NCI-H2029 treated with DMSO at 0.1 percent for 48 hours (cell line): ENCODE results near the gene PIP4K2A.
"Not testable (repeated sequence)": the region's sequence is repeated elsewhere in the genome, so short reads cannot be mapped to it uniquely, and the experiment has no call there.

Experiments used
- DNase-seq: peaks from one replicate; lab custom pipeline; 2025; lab: John Stamatoyannopoulos, UW

PIP4K2A gene

DNA sequence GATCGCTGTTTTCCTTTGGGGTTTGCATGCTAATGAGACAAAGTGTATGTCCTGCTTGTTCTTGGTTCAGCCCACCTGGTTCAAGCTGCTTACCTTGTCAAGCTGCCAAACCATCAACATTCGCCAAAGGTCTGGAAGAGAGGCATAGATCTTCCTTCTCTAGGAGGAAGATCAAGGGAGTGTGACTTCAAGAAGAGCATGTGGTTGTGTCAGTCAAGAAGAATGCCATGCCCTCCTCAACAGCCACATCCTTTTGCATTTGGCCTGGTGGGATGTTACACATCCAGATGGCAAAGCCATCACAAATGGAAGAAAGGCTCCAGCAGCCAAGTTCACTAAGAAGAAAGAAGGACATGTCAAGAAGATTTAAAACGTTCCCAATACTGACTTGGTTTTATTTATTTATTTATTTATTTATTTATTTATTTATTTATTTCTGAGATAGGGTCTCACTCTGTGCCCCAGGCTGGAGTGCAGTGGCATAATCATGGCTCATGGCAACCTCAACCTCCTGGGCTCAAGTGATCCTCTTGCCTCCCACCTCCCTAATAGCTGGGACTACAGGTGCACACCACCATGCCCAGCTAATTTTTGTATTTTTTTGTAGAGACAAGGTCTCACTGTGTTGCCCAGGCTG is 5.1 kb upstream of the PIP4K2A start:
- no peak for DNase-seq

DNA sequence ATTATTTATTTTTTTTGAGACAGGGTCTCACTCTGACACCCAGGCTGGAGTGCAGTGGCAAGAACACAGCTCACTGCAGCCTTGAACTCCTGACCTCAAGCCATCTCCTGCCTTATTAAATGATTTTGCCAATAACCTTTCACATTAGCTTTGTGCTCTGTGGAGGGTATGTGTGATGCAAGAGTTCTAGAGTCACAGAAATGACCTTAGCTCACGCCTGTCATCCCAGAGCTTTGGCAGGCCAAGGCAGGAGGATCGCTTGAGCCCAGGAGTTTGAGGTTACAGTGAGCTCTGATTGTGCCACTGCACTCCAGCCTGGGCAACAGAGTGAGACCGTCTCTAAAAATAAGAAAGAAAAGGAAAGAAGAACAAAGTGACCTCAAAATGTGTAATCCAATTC is 4.3 kb upstream of the PIP4K2A start:
- not testable (repeated sequence) for DNase-seq

DNA sequence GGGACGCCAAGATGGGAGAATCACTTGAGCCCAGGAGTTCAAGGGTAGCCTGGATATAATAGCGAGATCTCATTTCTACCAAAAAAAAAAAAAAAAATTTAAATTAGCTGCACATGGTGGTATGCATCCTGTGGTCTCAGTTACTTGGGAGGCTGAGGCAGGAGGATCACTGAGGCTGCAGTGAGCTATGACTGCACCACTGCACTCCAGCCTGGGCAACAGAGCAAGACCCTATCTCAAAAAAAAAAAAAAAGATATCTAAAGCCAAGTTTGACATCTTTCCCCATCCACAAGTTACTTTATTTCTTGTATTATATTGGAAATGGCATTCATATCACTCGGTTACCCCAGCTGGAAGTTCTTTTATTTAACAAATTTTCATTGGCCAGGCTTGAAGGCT is 3.4 kb upstream of the PIP4K2A start:
- no peak for DNase-seq

GRCh38 chr10:22716943-22717342 is 2.6 kb upstream of the PIP4K2A start:
- no peak for DNase-seq

DNA sequence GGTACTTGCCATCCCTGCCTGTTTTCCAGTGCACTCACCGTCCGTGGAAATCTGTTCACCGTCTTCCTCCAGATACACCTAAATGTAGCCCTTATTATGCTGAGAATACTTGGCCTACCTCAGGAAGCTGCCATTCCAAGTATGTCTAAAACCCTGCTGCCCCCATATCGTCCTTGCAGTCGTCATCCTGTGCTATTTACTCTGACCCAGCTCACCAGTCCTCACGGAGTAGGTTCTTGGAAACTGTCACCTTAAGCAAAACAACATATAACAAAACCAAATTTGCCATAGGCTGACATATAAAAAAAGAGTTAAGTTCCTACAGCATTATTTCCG is 880 bp upstream of the PIP4K2A start:
- no peak for DNase-seq

DNA sequence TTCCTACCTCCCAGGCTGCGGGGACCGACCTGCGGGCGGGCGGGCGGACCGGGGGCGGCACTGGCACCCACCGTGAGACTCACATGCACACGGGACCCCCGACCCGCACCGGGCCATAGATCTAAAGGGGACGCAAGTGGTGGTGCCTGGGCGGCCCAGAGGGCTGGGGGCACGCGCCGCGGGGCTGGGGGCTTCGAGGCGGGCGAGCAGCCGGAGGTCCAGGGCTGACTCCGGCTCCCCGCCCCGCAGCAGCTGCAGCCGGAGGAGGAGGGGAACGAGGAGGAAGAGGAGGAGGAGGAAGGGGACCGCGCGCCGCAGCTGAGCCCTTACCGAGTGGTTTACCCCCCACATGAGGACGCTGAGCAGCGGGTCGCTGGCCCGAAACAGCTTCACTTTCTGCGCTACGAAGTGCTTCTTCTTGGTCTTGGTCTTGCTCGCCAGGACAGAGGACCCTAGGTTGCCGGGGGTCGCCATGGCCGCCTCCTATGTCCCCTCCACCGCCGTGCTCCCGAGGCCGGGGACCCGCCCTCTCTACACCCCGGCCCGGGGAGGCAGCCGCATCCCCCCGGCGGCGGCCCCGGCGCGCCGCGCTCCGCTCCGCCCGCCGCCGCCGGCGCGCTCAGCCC is 412 bp downstream of the PIP4K2A start:
- no peak for DNase-seq

DNA sequence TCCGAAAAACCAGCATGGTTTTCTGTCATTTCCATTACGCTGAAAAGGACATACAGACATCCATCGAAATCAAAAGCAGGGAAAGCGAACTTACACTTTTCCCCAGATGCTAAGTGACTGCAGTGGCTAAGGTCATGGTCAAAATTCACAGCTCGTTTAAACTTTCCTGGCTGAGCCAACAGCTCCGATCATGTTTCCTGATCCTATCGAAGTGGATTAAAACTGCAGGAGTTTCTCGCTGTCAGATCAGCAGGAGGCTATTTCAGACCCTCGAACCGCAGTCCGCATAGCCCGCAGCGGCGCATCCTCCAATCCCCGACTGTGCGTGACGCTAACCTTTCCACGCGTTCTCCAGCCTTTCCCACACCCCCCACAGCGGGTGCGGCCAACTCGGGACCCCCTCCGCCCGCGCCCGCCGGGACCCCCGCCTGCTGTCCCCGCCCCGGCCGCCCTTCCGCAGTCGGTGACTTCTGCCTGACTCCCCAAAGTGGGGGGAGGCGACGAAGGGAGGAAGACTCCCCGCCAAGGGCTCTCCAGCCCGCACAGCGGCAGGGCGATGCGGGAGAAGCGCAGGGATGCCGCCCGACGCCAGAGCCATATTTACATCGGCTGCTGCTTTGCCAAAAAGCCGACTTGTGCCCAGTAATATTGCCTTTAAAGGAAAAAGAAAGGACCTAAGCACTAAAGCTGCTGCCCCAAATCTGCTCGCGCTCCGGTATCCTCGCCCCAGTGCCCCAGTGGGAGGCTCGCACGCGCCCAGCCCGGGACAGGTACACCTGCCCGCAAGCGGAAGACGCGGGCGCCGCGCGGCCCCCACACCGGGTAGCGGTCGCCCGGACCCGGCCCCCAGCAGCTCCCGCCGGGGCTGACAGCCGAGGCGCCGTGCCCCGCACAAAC is 1.2 kb downstream of the PIP4K2A start:
- DNase-seq: no peak

GRCh38 chr10:22712211-22712955 is 2.0 kb downstream of the PIP4K2A start:
- no peak for DNase-seq

GRCh38 chr10:22711373-22711772 is 3.0 kb downstream of the PIP4K2A start:
- no peak for DNase-seq

DNA sequence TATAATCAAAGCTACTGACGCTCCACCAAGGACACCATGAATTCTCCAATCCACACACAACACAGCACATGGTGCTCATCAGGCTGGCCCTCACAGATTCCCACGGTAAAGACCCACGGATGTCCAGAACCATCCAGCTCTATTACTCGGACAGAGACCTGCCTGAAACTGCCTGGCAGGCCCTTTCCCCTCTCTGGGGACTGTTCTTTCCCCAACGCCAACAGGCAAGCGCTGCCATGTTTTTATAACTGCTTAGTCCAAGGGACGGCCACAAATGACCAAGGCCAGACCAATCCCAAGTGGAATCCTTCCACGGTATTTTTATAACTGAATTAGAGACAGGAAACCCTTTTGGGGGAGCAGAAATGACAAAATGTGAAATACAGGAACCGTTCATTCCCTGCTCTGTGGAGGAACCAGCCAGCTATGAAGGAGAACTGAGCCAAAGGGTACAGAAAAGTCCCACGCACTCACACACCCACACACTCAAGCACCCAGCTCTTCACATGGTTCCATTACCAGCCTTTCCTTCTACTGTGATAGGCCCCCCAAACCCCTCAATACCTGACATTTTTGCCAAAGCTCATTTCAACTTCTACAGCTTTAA is 4.1 kb downstream of the PIP4K2A start:
- no peak for DNase-seq

DNA sequence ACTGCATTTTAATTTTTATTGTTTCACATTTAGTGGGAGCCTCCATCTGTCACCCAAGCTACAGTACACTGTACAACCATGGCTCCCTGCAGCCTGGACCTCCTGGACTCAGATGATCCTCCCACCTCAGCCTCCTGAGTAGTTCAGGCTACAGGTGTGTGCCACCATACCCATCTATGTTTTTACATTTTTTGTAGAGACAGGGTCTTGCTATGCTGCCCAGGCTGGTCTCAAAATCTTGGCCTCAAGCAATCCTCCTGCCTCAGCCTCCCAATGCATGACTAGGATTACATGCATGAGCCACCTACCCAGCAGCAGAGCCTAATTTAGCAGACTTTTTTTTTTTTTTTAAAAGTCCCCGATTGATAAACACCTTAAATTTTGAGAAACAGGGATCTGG is 5.6 kb downstream of the PIP4K2A start:
- no peak for DNase-seq

DNA sequence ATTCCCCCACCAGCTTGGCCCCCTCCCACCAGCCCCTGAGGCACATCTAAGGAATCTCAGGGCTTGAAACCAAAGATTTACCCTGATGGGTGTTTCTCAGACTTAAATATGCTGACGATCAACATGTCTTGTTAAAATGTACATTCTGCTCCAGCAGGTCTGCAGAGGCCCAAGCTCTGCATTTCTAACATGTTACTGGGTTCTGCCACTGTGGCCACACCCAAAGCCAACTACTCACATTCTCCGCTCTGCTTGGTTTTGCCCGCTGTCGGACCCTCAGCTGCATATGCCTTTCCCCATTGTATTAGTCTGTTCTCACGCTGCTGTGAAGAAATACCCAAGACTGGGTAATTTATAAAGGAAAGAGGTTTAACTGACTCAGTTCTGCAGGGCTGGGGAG is 8.9 kb downstream of the PIP4K2A start:
- no peak for DNase-seq

GRCh38 chr10:22704942-22705341 is 9.4 kb downstream of the PIP4K2A start:
- DNase-seq: no peak

- DNase-seq: no peak
Measured at GRCh38 chr10:22704471-22704911, 9.9 kb downstream of the PIP4K2A start.

GRCh38 chr10:22702348-22702747 is 12.0 kb downstream of the PIP4K2A start:
- DNase-seq: no peak

DNA sequence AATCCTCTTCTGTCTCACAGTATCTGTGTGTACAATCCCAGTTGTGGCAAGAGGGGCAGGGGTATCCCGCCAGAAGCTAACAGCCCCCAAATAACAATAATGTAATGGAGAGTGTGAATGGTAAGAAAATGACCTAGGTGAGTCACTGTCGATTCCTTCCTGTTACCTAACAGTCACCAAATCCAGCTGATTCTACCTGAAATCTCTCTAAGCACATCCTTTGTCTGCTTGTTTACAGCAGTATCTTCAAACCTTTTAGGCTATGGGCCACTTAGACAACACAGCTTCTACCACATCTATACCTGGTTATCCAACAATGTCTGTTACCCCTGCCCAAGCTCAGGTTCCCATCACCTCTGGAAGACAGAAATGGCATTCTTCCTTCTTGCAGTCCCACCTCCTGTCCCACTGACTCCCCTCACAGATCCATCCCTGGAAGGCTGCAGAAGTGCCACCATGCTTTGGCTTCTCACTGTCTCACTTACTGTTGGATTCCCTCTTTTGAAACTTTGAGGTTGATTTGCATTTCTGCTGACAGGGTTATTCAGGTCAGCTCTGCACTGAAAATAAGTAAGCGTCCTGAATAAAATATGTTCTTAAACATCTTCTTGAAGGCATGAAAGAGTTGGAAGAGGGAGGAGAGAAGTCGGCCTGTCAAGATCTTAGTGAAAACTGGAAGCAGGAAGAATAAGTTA is 13.1 kb downstream of the PIP4K2A start:
- no peak for DNase-seq

DNA sequence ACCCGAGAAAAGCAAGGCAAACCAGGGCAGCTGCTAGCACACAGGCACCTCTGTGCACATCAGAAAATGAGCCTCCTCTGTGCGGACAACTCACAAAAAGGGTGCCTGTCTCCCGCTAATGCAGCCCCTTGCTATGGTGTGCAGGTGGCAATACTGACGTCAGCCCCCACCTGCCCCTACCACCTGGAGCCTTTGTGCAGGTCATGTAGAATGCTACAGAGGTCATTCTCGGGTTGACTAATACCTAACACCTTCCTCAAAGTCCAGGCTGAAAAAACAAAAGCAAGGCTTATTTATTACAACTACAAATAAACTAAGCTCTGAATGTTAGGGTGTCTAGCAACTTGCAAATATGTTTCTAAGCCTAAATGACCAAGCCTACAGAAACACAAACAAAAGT is 13.9 kb downstream of the PIP4K2A start:
- no peak for DNase-seq

DNA sequence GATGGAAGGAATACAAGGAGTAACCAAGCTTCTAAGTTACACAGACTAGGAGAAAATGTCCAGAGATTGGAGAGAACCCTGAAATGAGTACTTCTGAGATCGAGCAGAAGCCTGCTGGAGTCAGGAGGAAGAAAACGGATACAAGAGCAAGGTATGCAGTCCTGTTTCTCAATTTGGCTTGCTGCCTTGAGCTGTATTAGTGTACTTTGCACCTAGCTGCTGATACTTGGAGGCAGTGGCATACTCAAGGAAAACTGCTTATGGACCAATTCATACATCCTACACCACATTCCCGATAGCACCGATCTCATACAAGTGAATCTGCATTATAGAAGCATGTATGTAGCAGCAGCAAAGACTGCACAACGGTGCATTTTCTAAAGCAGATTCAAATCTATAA is 14.4 kb downstream of the PIP4K2A start:
- DNase-seq: no peak

- no peak for DNase-seq
Measured at GRCh38 chr10:22698941-22699440, 15.4 kb downstream of the PIP4K2A start.

GRCh38 chr10:22697800-22698199 is 16.6 kb downstream of the PIP4K2A start:
- DNase-seq: no peak

GRCh38 chr10:22697101-22697500 is 17.3 kb downstream of the PIP4K2A start:
- DNase-seq: no peak
